WTC11 (cell line): ENCODE results near the gene GEMIN7. TPM values are rescaled to one million over a fixed set of nuclear protein-coding genes. Genes with fewer than 3 reads are reported as not detected.

Source experiments
- ATAC-seq: fragments of 200-7000 bp; cut with Tn5 transposase; 2 replicates; pipeline ENCODE4 v1.10.0; 2021; ENCODE audit warnings: mild to moderate bottlenecking, moderate library complexity
- CTCF ChIA-PET: fragments of 300-600 bp; sonication (Branson Sonifier 250); formaldehyde crosslinking; loops from one replicate; lab custom pipeline; 2021; ENCODE audit warnings: antibody characterized with exemption; lab: Charles Lee
- POLR2A ChIA-PET: fragments of 350-600 bp; sonication (Branson Sonifier 250); formaldehyde crosslinking; loops from one replicate; lab custom pipeline; 2021; ENCODE audit warnings: antibody characterized with exemption; lab: Charles Lee
- DNase-seq: peaks from one replicate; pipeline ENCODE4 v3.0.0; 2021; ENCODE audit warnings: low spot score
- H3K27ac Mint-ChIP-seq: 2 replicates; pipeline ENCODE4 v1.8.0; 2021; ENCODE audit warnings: mixed read lengths
- H3K27me3 Mint-ChIP-seq: 2 replicates; pipeline ENCODE4 v1.8.0; 2021; ENCODE audit warnings: low read depth, mild to moderate bottlenecking, moderate library complexity, mixed read lengths
- H3K36me3 Mint-ChIP-seq: 2 replicates; pipeline ENCODE4 v1.8.0; 2021; ENCODE audit warnings: mixed read lengths
- H3K4me1 Mint-ChIP-seq: 2 replicates; pipeline ENCODE4 v1.8.0; 2022; ENCODE audit warnings: mixed read lengths
- H3K4me3 Mint-ChIP-seq: 2 replicates; pipeline ENCODE4 v1.8.0; 2021; ENCODE audit warnings: mild to moderate bottlenecking, moderate library complexity, mixed read lengths
- H3K9me3 Mint-ChIP-seq: 2 replicates; pipeline ENCODE4 v1.8.0; 2021; ENCODE audit warnings: mixed read lengths
- ATF6 ChIP-seq: sonication (generic); formaldehyde crosslinking; IDR thresholded peaks from 2 replicates; pipeline ENCODE4 v1.8.1; 2023; ENCODE audit warnings: mild to moderate bottlenecking, missing genetic modification reagents
- CDX4 ChIP-seq: fragments of 250-450 bp; sonication (Bioruptor Pico); IDR thresholded peaks from 2 replicates; pipeline ENCODE4 v1.9.0; 2021; ENCODE audit warnings: moderate library complexity, mild to moderate bottlenecking, inconsistent platforms, borderline replicate concordance
- CREB1 ChIP-seq: sonication (generic); formaldehyde crosslinking; IDR thresholded peaks from 2 replicates; pipeline ENCODE4 v1.8.0; 2023; ENCODE audit warnings: mild to moderate bottlenecking, missing genetic modification reagents
- CTCF ChIP-seq: fragments of 200-600 bp; IDR thresholded peaks from 2 replicates; pipeline ENCODE4 v1.8.0; 2022; ENCODE audit warnings: antibody characterized with exemption
- E2F4 ChIP-seq: sonication (generic); formaldehyde crosslinking; IDR thresholded peaks from 2 replicates; pipeline ENCODE4 v1.8.1; 2022; ENCODE audit warnings: low read depth, mild to moderate bottlenecking, moderate library complexity, missing genetic modification reagents, borderline replicate concordance
- ERG ChIP-seq: fragments of 250-450 bp; sonication (Bioruptor Pico); IDR thresholded peaks from 2 replicates; pipeline ENCODE4 v1.8.0; 2021; ENCODE audit warnings: mild to moderate bottlenecking
- NR3C1 ChIP-seq: sonication (generic); formaldehyde crosslinking; conservative IDR thresholded peaks from 2 replicates; pipeline ENCODE4 v1.8.1; 2023; ENCODE audit warnings: low read depth, mild to moderate bottlenecking, missing genetic modification reagents
- PRRX2 ChIP-seq: fragments of 250-450 bp; sonication (Bioruptor Pico); IDR thresholded peaks from 2 replicates; pipeline ENCODE4 v1.8.0; 2021; ENCODE audit warnings: mild to moderate bottlenecking
- USF2 ChIP-seq: sonication (generic); formaldehyde crosslinking; IDR thresholded peaks from 2 replicates; pipeline ENCODE4 v1.8.1; 2023; ENCODE audit warnings: mild to moderate bottlenecking, missing genetic modification reagents, moderate library complexity
- ZBTB21 ChIP-seq: sonication (generic); formaldehyde crosslinking; IDR thresholded peaks from 2 replicates; pipeline ENCODE4 v1.8.1; 2023; ENCODE audit warnings: mild to moderate bottlenecking, missing genetic modification reagents, borderline replicate concordance
- ZMAT4 ChIP-seq: fragments of 250-450 bp; sonication (Bioruptor Pico); IDR thresholded peaks from 2 replicates; pipeline ENCODE4 v1.9.0; 2021; ENCODE audit warnings: mild to moderate bottlenecking
- ZNF416 ChIP-seq: fragments of 250-450 bp; sonication (Bioruptor Pico); IDR thresholded peaks from 2 replicates; pipeline ENCODE4 v1.9.0; 2021; ENCODE audit warnings: mild to moderate bottlenecking, inconsistent platforms
- ZSCAN18 ChIP-seq: fragments of 250-450 bp; sonication (Bioruptor Pico); IDR thresholded peaks from 2 replicates; pipeline ENCODE4 v2.1.2; 2022; ENCODE audit warnings: mild to moderate bottlenecking, moderate library complexity
- total RNA-seq: library from RNA; stranded (reverse); gene quantifications from 3 replicates; pipeline ENCODE4 v1.2.3, GENCODE V29; 2021

GEMIN7 gene
- total RNA-seq, 1 experiment from 2014 or later: 55.0 TPM

- TF ChIP-seq ATF6 (CRISPR knock-in tag) (no peak), CREB1 (CRISPR knock-in tag) (no peak), ZBTB21 (CRISPR knock-in tag) (no peak), CTCF (no peak), E2F4 (CRISPR knock-in tag) (no peak), ZSCAN18 (CRISPR knock-in tag) (no peak), NR3C1 (CRISPR knock-in tag) (no peak)
- TF ChIP-seq, all 79 proteins: peak for 0
Observed at GRCh38 chr19:45128146-45128545, 49.1 kb downstream of the GEMIN7 start (continued).

- peaks cover 22% of the 10 kb centered on the region for H3K4me1 Mint-ChIP-seq
- POLR2A ChIA-PET: no interaction called here
- no peaks in the 10 kb centered on the region for H3K9me3 Mint-ChIP-seq
- no peaks in the 10 kb centered on the region for H3K36me3 Mint-ChIP-seq
- TF ChIP-seq NR3C1 (CRISPR knock-in tag) (no peak), ZNF416 (CRISPR knock-in tag) (no peak), CDX4 (no peak), USF2 (no peak), PRRX2 (CRISPR knock-in tag) (no peak), ZMAT4 (CRISPR knock-in tag) (no peak), CTCF (no peak), ERG (CRISPR knock-in tag) (no peak)
- H3K27ac Mint-ChIP-seq: peak overlapping the region; percentile 65; the same call in 1 of the 2 replicates
- CTCF ChIA-PET: interaction anchor here (1.3 kb wide), 1 partner anchor 24 kb away, joined by 4 read pairs; no protein-coding TSS in a partner anchor
- no peak overlapping the region for H3K4me3 Mint-ChIP-seq
- DNase-seq (no peak), ATAC-seq (no peak)
- no peaks in the 10 kb centered on the region for H3K27me3 Mint-ChIP-seq
Observed at GRCh38 chr19:45128806-45129205, 49.7 kb downstream of the GEMIN7 start.
